ENCODE results near the gene FAM131A.
A peak's percentile ranks its signal among the peaks of the same experiment; 100 is the strongest.

FAM131A gene

GRCh38 chr3:184323696-184324095 is 13.7 kb upstream of the FAM131A start:
- no peak for TF ChIP-seq CTCF (conservative IDR thresholded peaks at IDR 0.05; ENCODE audit: control insufficient read depth, insufficient read depth, low read depth, low read length)

GRCh38 chr3:184325269-184325668 is 12.1 kb upstream of the FAM131A start:
- H3K4me3 ChIP-seq (ENCODE audit: control insufficient read depth, low read depth, low read length), result no peak overlapping the region
- no peak for DNase-seq (ENCODE audit: low read depth)
- TF ChIP-seq CTCF (conservative IDR thresholded peaks at IDR 0.05; ENCODE audit: control insufficient read depth, insufficient read depth, low read depth, low read length), result no peak

More at GRCh38 chr3:184323696-184324095, 13.7 kb upstream of the FAM131A start:
- DNase-seq (ENCODE audit: low read depth), result no peak
- no peak overlapping the region for H3K4me3 ChIP-seq (ENCODE audit: control insufficient read depth, low read depth, low read length)

- no peak for DNase-seq (ENCODE audit: low read depth)
- no peak for TF ChIP-seq CTCF (conservative IDR thresholded peaks at IDR 0.05; ENCODE audit: control insufficient read depth, insufficient read depth, low read depth, low read length)
Measured at GRCh38 chr3:184325715-184326369, 11.6 kb upstream of the FAM131A start.

GRCh38 chr3:184327171-184327570 is 10.2 kb upstream of the FAM131A start:
- no peak overlapping the region for H3K4me3 ChIP-seq (ENCODE audit: control insufficient read depth, low read depth, low read length)
- TF ChIP-seq CTCF (conservative IDR thresholded peaks at IDR 0.05; ENCODE audit: control insufficient read depth, insufficient read depth, low read depth, low read length), result no peak
- DNase-seq (ENCODE audit: low read depth), result no peak

More at GRCh38 chr3:184325715-184326369, 11.6 kb upstream of the FAM131A start:
- H3K4me3 ChIP-seq (ENCODE audit: control insufficient read depth, low read depth, low read length), result no peak overlapping the region

- TF ChIP-seq CTCF (conservative IDR thresholded peaks at IDR 0.05; ENCODE audit: control insufficient read depth, insufficient read depth, low read depth, low read length), result no peak
- H3K4me3 ChIP-seq (ENCODE audit: control insufficient read depth, low read depth, low read length), result no peak overlapping the region
- no peak for DNase-seq (ENCODE audit: low read depth)
Measured at GRCh38 chr3:184328516-184328915, 8.9 kb upstream of the FAM131A start.

- no peak for TF ChIP-seq CTCF (conservative IDR thresholded peaks at IDR 0.05; ENCODE audit: control insufficient read depth, insufficient read depth, low read depth, low read length)
- peak; percentile 89 for DNase-seq (ENCODE audit: low read depth)
- H3K4me3 ChIP-seq (ENCODE audit: control insufficient read depth, low read depth, low read length), result no peak overlapping the region
Measured at GRCh38 chr3:184332370-184333090, 4.9 kb upstream of the FAM131A start.
